PFSK-1 (cell line): ENCODE data around the gene UGT1A1.

ENCODE experiments used
- FOXP2 ChIP-seq: optimal IDR thresholded peaks from 2 replicates; pipeline ENCODE3; 2011; ENCODE audit warnings: borderline replicate concordance, control low read depth, inconsistent platforms; ENCODE audit not compliant: insufficient read depth; ENCODE audit errors: extremely low read length, extremely low read depth
- POLR2AphosphoS5 ChIP-seq: IDR thresholded peaks from 2 replicates; pipeline ENCODE4 v1.6.1; 2012; ENCODE audit warnings: low read depth, mild to moderate bottlenecking, control low read depth, low read length, moderate library complexity
- SIN3A ChIP-seq: IDR thresholded peaks from 2 replicates; pipeline ENCODE4 v1.6.1; 2012; ENCODE audit warnings: mild to moderate bottlenecking, low read length, moderate library complexity, borderline replicate concordance; ENCODE audit not compliant: insufficient read depth
- TAF1 ChIP-seq: IDR thresholded peaks from 2 replicates; pipeline ENCODE4 v1.6.1; 2012; ENCODE audit warnings: low read length, control low read depth, borderline replicate concordance; ENCODE audit not compliant: insufficient read depth
- TF ChIP-seq, protein P1 (sequence below), 2 experiments: IDR thresholded peaks; 2 replicates each; pipeline versions ENCODE4 v1.6.1 to v1.8.0; 2011 to 2012; ENCODE audit warnings: low read depth in 2 of 2, low read length in 2 of 2, control low read depth in 1 of 2, inconsistent platforms in 1 of 2, mild to moderate bottlenecking in 1 of 2, moderate library complexity in 1 of 2; ENCODE audit not compliant: insufficient read depth in 1 of 2

Gene UGT1A1

GRCh38 chr2:233746475-233747282, 13.4 kb upstream of the UGT1A1 start:
- TF ChIP-seq TAF1 (no peak), FOXP2 (no peak)

DNA sequence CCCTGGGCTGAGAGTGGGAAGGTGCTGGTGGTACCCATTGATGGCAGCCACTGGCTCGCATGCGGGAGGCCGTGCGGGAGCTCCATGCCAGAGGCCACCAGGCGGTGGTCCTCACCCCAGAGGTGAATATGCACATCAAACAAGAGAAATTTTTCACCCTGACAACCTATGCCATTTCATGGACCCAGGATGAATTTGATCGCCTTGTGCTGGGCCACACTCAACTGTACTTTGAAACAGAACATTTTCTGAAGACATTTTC, 12.9 kb upstream of the UGT1A1 start:
- no peak for TF ChIP-seq TAF1
- TF ChIP-seq FOXP2: no peak
- TF ChIP-seq, protein P1, sequence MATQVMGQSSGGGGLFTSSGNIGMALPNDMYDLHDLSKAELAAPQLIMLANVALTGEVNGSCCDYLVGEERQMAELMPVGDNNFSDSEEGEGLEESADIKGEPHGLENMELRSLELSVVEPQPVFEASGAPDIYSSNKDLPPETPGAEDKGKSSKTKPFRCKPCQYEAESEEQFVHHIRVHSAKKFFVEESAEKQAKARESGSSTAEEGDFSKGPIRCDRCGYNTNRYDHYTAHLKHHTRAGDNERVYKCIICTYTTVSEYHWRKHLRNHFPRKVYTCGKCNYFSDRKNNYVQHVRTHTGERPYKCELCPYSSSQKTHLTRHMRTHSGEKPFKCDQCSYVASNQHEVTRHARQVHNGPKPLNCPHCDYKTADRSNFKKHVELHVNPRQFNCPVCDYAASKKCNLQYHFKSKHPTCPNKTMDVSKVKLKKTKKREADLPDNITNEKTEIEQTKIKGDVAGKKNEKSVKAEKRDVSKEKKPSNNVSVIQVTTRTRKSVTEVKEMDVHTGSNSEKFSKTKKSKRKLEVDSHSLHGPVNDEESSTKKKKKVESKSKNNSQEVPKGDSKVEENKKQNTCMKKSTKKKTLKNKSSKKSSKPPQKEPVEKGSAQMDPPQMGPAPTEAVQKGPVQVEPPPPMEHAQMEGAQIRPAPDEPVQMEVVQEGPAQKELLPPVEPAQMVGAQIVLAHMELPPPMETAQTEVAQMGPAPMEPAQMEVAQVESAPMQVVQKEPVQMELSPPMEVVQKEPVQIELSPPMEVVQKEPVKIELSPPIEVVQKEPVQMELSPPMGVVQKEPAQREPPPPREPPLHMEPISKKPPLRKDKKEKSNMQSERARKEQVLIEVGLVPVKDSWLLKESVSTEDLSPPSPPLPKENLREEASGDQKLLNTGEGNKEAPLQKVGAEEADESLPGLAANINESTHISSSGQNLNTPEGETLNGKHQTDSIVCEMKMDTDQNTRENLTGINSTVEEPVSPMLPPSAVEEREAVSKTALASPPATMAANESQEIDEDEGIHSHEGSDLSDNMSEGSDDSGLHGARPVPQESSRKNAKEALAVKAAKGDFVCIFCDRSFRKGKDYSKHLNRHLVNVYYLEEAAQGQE (IDR thresholded peaks at IDR 0.05; ENCODE audit: insufficient read depth in 1 of 2, low read depth in 2 of 2, low read length in 2 of 2): no peak
- TF ChIP-seq POLR2AphosphoS5: no peak
- TF ChIP-seq SIN3A: no peak

DNA sequence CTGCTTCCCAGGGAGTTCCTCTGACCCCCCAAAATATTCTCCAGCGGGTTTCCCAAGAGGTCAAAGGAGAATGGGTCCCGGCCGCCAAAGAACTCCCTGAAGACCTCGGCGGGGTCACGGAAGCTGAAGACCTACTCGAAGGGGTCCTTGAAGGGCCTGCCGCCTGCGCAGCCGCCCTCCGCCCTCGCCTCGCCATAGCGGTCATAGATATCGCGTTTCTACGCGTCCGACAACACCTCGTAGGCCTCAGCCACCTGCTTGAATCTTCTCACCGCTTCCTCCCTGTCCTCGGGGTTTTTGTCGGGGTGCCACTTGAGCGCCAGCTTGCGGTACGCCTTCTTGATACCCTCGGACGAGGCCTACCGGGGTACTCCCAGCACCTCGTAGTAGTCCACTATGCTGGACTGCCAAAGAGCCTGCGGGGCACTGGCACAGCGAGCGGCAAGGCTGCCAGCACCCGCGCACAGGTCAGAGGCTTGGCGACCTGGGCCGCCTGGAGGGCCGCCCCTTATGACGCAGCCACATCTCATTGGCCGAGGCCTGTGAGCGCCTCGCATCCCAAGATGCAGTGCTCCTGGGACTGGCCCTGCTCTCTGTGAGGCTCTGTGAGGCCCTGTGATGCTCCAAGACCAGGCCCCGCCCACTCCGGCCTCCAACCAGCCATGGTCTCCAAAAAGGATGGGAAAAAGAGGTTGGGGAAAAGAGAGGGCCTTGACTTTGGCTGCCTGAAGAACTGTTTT, 5.0 kb upstream of the UGT1A1 start:
- TF ChIP-seq FOXP2: no peak
- TF ChIP-seq, protein P1 (IDR thresholded peaks at IDR 0.05; ENCODE audit: insufficient read depth in 1 of 2, low read depth in 2 of 2, low read length in 2 of 2): no peak
- no peak for TF ChIP-seq POLR2AphosphoS5

DNA sequence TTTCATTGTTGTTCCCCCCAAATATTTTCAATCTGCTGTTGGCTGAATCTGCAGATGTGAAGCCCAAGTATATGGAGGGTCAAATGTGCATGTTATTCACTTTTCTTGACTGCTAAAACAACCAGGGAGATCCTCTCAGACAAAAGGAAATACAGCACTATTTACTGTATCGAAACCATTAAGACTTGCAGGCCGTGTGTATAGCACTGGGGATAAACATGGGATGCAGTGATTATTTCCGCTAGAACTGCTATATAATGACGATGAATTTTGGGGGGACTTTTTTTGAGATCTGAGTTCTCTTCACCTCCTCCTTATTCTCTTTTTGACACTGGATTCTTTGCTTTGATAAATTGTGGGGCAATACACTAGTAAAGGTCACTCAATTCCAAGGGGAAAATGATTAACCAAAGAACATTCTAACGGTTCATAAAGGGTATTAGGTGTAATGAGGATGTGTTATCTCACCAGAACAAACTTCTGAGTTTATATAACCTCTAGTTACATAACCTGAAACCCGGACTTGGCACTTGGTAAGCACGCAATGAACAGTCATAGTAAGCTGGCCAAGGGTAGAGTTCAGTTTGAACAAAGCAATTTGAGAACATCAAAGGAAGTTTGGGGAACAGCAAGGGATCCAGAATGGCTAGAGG, 3.5 kb upstream of the UGT1A1 start:
- no peak for TF ChIP-seq SIN3A
- TF ChIP-seq FOXP2: no peak
- TF ChIP-seq TAF1: no peak
- TF ChIP-seq POLR2AphosphoS5: no peak
- TF ChIP-seq, protein P1 (IDR thresholded peaks at IDR 0.05; ENCODE audit: insufficient read depth in 1 of 2, low read depth in 2 of 2, low read length in 2 of 2): no peak

DNA sequence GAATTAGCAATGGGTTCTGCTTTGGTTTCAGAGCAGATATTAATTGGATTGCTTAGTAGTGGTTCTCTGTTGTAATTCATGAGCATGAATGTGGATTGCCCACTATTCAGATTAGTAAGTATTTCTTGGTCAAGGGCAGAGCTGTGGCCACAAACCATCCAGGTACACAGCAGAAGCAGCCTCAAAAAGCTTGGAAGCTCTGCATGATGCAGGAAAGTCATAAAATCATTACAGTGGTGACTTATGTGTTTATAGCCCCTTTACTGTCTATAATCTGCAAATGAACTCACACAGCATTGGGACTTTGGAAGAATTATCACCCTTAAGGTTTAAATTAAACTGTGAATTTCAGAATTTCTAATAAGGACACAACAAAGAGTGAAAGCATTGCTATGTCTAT, 1.9 kb upstream of the UGT1A1 start:
- TF ChIP-seq POLR2AphosphoS5 (no peak), SIN3A (no peak), FOXP2 (no peak), TAF1 (no peak)
- TF ChIP-seq, protein P1 (IDR thresholded peaks at IDR 0.05; ENCODE audit: insufficient read depth in 1 of 2, low read depth in 2 of 2, low read length in 2 of 2): no peak
